GM21526 (cell line): ENCODE measurements around the gene KIAA1217.
A peak's percentile ranks its signal among the peaks of the same experiment; 100 is the strongest.

Source experiments
- ATAC-seq: cut with Tn5 transposase; IDR thresholded peaks from one replicate; pipeline ENCODE4 v1.9.1; 2021; ENCODE audit warnings: moderate library complexity; ENCODE audit not compliant: unreplicated experiment, low FRiP score

Gene KIAA1217

DNA sequence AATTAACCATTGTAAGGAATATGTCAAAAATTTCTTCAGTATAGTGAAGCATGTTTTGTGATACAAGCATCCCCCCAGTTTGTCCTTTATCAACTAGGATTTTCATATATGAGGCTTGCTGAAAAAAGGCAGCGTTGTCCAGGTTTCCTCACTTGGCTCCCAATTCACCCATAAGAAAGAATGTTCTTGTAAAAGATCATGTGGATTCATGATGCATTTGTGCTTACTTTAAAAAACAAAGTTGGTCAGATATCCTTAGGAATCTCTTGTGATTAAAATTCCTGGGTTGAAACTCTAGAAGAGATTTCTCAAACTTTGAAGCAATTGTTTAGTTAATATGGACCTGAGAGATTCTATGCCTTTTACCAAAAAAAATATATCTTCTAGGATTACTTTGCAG, 181.8 kb downstream of the KIAA1217 start:
- no peak for ATAC-seq

DNA sequence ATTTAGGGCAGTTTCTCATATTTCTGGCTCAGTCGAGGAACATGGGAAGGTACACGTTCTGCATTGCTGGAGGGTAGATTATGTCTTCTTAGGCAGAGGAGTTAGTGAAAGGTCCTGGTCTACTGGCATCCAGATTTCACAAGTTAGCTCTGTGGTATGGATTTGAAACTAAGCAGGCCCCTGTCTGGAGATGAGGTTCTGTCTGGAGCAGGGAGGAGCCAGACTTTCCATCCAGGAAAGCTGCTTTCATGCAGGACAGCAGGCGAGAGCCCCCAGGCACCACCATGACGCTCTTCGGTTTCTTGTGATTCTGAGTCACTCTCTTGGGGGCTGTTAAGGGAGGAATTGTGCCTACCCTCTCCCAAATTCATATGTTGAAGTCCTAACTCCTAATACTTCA, 184.3 kb downstream of the KIAA1217 start:
- ATAC-seq: no peak

DNA sequence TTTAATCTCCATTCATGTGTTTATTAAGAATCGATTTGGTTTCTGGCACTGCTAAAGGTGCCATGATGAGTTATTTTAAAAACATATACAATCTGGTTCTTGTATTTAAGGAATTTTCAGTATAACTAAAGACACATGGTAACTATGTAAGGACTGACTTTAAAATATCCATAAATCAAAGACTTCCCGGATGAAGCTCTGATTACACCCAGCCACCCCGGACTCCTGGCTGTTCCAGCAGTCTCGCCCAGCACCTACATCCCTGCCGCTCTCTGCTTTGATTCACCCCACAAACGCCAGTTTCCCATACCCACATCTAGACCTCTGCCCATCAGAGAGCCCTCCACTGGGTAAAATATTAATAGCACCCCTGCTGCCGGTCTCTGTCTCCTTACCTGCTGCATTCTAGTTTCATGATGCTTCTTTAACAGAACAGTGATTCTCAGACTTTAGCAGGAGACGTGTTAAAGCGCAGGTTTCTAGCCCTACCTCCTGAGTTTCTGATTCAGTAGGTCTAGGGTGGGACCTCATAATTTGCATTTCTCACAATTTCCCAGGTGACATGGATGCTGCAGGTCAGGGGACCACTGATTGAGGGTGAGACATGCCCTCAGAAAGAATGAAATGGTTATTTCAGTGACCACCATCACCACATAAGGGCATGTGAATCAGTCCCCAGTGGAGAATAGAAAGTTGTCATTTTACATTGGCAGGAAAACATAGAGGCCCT, 185.7 kb downstream of the KIAA1217 start:
- peak; percentile 84 for ATAC-seq

DNA sequence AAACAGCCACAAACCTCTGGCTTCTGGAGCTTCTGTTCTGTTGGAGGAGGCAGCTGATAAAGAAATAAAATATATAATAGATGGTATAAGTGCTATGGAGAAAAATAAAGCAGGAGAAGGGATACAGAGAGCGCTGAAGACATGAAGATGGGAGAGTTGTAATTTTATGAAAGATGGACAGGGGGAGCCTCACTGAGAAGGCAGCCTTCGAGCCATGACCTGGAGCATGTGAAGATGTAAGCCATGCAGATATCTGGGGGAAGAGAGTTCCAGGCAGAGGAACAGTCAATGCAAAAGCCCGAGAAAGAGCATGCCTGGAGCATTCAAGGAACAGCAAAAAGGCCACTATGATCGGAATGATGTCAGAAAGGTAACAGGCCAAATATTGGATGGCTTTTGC, 187.5 kb downstream of the KIAA1217 start:
- ATAC-seq: no peak

DNA sequence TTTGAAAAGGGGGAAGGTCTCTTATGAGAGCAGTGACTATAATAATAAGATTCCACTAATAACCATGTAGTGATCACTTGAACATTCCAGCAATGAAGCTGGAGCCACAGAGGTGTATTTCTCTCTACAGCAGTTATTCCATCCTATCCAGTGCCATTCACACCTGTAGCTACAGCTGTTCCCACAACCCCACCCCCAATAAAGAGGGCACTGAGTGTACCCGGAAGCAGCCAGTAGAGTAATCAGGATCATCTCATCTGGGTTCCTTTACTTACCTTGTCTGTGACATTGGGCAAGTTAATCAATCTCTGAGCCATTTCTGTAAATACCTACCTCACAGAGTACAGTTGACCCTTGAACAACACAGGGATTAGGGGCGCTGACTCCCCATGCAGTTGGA, 188.7 kb downstream of the KIAA1217 start:
- no peak for ATAC-seq

DNA sequence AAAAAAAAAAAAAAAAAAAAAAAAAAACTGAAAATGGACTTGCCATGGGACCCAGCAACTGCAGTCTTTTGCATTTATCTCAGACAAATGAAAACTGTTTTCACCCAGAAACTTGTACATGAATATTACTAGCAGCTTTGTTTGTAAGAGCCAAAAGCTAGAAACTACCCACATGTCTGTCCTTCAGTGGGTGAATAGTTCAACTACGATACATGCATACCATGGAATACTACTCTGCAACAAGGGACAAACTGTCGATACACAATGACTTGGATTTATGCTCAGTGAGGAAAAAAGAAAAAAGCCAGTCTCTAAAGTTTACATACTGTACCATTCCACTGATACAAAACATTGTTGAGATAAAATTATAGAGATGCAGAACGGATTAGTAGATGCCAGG, 195.6 kb downstream of the KIAA1217 start:
- ATAC-seq: no peak

DNA sequence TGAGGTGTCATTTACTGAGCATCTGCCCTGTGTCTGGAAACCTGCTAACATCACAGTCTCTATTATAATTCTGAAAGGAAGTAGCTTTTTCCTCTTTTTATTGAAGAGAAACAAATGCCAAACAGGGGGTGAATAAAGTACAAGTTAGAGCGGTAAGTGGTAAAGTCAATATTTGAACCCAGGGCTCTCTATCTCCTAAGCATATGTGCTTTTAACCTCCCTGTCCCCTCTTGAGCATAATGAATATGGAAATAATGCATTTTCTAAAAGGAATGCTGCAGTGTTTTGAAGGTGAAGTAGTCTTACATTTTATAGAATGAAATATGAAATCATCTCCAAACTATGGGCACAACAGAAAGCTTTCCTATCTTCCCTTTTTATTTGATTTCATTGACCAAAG, 196.7 kb downstream of the KIAA1217 start:
- no peak for ATAC-seq

DNA sequence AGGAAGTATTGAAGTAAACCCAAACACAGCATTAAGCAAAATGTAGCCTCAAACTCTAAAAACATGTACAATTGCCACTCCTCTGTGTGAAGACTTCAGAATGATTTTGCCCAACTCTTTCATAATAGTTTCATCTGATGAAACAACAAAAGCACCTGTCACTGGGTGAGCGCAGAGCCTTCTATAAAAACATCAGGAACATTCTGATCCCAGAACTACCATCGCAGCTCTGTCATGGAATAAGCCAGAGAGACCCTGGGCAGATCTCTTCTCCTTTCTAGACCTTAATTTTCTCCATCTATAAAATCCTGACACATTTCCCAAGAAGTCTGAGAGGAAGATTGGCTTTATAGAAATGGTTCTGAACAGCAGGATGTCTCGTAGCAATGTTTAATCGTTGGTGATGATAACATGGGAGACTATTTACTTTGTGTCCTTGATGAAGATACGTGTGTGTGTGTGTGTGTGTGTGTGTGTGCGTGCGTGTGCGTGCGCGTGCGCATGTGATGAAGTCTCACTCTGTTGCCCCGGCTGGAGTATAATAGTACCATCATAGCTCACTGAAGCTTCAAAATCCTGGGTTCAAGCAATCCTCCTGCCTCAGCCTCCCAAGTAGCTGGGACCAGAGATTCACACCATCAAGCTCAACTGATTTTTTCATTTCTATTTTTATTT, 198.0 kb downstream of the KIAA1217 start:
- no peak for ATAC-seq

DNA sequence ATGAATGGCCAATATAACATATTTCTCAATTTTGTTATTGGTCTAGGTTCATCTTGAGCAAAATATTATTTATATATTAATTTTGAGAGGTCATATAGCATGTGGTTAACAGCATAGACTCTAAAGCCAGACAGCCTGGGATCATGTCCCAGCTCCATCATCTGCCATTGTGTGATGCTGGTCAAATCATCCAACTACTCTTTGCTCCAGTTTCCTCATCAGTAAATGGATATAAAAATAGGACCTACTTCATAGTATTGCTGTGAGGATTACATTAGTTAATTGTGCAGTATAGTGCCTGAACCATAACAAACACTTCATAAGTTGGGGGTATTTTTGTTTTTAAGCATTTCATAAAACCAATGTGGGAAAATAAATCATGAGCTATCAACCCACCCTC, 199.0 kb downstream of the KIAA1217 start:
- ATAC-seq: no peak

DNA sequence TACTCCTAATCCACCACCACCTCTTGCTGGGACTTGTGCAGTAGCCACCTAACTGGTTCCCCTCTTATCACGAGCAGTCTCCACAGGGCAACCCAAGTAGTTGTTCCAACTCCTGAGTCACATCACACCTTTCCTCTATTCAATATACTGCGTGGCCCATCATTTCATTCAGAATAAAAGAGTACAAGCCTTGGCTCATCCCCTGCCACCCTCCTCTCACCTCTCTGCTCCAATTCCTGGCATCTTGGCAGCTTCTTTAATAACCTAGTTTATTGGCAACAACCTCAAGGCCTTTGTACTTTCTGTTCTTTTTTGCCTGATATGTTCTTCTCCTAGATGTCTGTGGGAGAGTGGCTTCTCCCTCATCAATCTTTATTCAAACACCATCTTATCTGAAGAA, 199.4 kb downstream of the KIAA1217 start:
- no peak for ATAC-seq

DNA sequence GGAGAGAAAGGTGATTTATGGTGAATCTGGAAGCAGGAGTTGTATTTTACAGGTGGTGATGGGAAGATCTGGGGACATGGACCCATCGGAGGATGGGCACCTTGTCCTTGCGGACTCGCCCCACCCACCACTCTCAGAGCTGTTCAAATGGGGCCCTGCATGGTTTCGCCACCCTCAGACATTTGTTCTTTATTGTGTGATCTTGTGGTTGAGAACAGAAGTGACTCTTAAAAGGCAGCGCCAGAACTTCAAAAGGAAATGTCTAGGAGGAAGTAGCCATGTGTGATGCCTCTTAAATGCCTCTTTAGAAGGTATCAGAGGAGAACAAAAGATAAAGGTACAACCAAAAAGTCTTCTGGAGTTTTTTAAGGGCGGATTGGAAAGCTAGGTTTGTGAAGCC, 205.7 kb downstream of the KIAA1217 start:
- no peak for ATAC-seq

DNA sequence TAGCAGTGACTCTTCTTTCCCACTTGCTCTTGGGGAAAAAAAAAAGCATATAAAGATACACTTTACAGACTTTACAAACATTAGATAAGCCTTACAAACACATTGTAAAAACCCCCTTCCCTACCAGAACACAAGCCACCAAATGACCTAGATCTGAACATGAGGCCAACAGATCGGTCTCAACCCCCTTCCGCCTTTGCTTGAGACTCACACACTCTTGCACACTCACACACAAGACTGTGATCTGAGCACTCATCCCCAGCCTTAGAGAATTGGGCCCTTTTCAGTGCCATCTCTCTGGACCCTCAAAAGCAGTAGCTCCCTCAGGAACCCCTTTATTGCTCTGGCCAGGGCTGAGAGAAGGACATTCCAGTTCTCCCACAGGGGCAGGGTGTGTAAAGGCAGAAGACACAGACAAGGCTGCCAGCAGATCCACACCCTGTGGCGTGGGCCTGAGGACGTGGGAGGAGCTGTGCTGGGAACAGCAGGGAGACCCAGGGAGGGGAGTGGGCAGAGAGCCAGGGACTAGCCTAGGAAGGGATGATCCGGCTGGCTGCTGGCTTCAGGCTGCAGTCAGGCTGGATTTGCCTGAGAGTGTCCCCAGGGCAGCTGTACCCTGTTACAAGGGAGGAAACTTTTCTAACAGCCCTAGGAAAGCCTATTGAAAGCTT, 206.7 kb downstream of the KIAA1217 start:
- no peak for ATAC-seq

DNA sequence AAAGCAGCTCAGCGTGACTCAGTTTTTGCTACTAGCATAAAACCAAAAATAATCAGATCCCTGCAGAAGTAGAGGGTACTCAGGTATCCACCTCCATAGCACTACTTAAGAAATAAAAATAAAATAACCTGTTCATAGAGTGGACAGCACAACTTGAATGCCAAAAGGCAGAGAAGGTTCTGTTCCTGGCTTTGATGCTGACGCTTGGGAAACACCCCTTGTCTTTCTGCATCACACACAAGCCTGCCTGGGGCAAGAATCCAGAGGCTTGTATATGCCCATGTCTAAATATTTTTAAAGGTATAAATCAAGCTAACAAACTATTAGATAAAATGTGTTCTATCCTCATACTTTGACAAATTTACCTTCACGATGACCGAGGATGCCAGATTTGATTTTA, 207.3 kb downstream of the KIAA1217 start:
- no peak for ATAC-seq

DNA sequence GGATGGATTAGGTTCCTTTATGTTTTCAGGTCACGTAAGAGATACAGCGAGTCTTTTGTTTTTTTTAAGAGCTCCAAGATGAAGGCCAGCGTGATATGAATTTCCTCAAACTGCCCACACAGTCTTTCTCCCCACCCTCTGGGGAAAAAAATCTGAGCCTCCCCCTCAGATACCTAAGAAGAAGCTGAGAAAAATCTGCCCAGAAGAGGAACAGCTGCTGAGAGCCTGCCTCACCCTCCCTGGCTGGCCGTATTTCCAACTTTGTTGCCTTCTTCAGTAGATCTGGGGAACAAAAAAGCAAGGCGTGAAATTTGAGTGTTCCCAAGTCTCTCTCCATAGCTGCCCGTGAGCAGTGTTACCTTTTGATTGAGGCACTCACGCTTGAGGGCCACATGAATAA, 208.1 kb downstream of the KIAA1217 start:
- ATAC-seq: no peak

DNA sequence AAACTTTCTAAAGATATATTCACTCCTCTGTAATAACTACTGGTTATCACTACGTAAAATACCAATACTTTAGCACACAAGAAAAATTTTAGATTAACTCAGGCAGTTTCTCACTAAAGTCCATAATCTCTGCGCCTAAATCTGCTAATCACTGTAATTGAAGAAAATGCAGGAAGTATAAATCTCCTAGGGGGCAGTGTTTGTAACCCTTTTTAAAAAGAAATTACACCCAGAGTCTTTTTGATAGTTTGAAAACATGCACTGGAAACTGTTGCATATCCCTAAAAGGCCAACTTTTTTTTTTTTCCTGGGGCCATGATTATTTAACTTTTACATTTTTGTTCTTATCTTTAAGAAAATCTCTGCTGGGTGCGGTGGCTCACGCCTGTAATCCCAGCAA, 209.6 kb downstream of the KIAA1217 start:
- ATAC-seq: no peak

DNA sequence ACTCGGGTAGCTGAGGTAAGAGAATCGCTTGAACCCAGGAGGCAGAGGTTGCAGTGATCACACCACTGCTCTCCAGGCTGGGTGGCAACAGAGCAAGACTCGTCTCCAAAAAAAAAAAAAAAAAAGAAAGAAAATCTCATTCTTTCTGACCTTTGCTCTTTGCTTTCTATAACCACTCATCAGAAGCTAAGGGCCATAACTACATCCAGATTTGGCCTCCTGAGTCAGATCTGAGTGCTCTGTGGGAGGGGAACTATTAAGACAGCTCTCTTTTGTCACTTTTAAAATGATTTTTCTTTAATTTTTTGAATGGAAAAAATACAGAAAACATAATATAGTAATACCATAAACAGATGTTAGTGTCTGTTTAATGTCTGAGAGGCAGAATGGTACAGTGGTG, 210.1 kb downstream of the KIAA1217 start:
- ATAC-seq: no peak

DNA sequence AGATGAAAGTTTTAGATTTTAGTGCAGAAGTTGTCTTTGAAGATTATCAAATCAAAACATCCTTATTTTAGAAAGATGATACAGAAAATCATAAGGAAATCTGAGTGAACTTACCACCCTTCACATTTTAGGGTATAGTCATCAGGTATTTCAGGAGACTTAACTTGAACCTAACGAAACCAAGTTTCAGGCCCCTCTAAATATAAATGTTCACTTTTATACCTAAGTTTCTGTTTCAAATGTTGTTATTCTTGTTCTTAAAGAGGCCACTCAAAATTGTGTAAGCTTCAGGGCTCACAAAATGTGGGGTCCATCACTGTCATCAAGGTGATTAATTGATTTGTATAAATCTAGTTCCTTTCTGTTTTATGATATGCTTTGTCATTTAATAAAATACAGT, 216.2 kb downstream of the KIAA1217 start:
- ATAC-seq: peak; percentile 81

DNA sequence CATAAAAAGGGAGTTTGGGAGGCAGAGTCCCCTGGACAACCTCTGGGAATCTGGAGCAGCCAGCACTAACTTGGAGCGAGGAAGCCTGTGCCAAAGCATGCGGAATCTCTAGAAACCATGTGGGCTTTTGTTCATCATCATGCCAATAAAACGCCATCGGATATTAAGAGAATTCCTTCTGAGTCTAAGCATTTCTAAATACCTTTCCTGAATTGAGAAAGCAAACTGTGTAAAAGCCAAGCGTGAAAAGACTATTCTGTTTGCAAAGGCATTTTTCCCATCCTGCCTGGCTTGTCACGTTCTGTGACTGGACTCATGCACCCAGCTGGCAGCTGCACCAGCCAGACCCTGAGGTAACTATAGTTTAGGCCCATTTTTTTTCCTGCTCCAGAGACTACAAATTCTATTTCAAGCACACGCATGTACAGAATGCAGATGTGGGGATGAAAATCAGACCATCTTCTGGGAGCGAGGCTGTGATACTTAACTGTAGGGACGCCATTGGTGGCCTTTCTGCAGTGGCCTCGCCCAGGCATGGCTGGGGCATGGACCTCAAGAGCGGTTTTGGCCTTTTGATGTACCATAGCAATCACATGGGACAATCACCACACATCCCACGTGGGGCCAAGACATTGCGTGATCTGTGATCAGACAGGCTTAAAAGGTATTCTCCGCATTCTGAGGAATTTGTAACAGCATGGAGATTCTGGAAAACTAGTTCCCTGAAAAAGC, 218.9 kb downstream of the KIAA1217 start:
- ATAC-seq: no peak

DNA sequence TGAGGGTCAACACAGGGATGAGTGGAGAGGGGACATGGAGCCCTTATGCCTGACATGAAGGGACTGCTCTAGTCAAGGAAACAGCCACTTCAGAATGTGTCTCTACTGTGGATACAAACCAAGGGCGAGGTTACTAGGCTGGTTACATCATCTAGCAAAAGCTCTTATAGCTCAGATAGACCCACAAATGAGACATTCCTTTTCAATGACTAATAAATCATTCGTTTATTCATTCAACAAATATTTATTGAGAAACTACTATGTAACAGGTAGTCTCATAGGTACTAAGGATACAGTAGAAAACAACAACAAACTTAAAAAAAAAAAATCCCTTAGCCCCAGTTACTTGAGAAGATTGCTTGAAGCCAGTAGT, 219.5 kb downstream of the KIAA1217 start:
- ATAC-seq: no peak

DNA sequence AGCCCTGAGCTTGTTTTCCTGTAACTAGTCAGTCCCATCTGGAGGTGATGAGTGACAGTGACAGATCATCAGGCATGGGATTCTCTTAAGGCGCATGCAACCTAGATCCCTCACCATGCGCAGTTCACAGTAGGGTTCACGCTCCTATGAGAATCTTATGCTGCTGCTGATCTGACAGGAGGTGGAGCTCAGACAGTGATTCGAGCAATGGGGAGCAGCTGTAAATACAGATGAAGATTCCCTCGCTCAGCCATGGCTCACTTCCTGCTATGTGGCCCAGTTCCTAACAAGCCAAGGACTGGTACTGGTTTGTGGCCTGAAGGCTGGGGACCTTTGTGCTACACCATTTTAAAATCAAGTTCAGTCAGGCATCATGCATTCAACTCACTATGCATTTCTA, 221.7 kb downstream of the KIAA1217 start:
- ATAC-seq: no peak
